HepG2 (cell line): Measurements from ENCODE around the gene CMPK2. TPM values are rescaled to one million over a fixed set of nuclear protein-coding genes. Genes with fewer than 3 reads are reported as not detected.

Experiments used
- BHLHE40 ChIP-seq: IDR thresholded peaks from 2 replicates; pipeline ENCODE4 v1.6.1; 2011; ENCODE audit warnings: low read length, improper control_type of control experiment
- GABPA ChIP-seq, 2 experiments: IDR thresholded peaks; 2 replicates each; pipeline ENCODE4 v1.6.1; 2011 to 2016; ENCODE audit warnings: low read depth in 2 of 2, low read length in 1 of 2, missing biosample characterization in 1 of 2, missing genetic modification characterization in 1 of 2
- GPN1 ChIP-seq: sonication (generic); formaldehyde crosslinking; IDR thresholded peaks from 2 replicates; pipeline ENCODE4 v1.5.1; 2020; ENCODE audit warnings: missing genetic modification reagents, borderline replicate concordance
- KAT2B ChIP-seq: fragments of 150-350 bp; IDR thresholded peaks from 2 replicates; pipeline ENCODE4 v1.6.1; 2014; ENCODE audit warnings: low read depth, low read length, borderline replicate concordance
- KLF9 ChIP-seq: IDR thresholded peaks from 2 replicates; pipeline ENCODE4 v1.6.1; 2016; ENCODE audit warnings: low read depth
- MBNL3 ChIP-seq: fragments of 250-450 bp; sonication (Bioruptor Pico); conservative IDR thresholded peaks from 2 replicates; pipeline ENCODE4 v1.8.0; 2022; ENCODE audit warnings: mild to moderate bottlenecking, inconsistent platforms
- NFIC ChIP-seq: IDR thresholded peaks from 2 replicates; pipeline ENCODE4 v1.6.1; 2012; ENCODE audit warnings: mild to moderate bottlenecking, low read length, inconsistent platforms
- RBM22 ChIP-seq: fragments of 200-400 bp; formaldehyde crosslinking; optimal IDR thresholded peaks from 2 replicates; pipeline ENCODE3; 2017; ENCODE audit warnings: mild to moderate bottlenecking, low read length, moderate library complexity
- RFX1 ChIP-seq: fragments of 450-650 bp; IDR thresholded peaks from 2 replicates; pipeline ENCODE4 v1.6.1; 2017
- RFXANK ChIP-seq: IDR thresholded peaks from 2 replicates; pipeline ENCODE4 v1.6.1; 2016
- RNF2 ChIP-seq: fragments of 450-650 bp; conservative IDR thresholded peaks from 2 replicates; pipeline ENCODE4 v1.6.1; 2016; ENCODE audit warnings: low read depth
- SMARCC2 ChIP-seq: fragments of 450-650 bp; IDR thresholded peaks from 2 replicates; pipeline ENCODE4 v1.6.1; 2017; ENCODE audit warnings: antibody characterized with exemption, mild to moderate bottlenecking
- SNAI1 ChIP-seq: sonication (generic); formaldehyde crosslinking; IDR thresholded peaks from 2 replicates; pipeline ENCODE4 v1.5.0; 2020; ENCODE audit warnings: mild to moderate bottlenecking, missing genetic modification reagents, borderline replicate concordance
- TEAD2 ChIP-seq: sonication (generic); formaldehyde crosslinking; IDR thresholded peaks from 2 replicates; pipeline ENCODE4 v1.9.0; 2021; ENCODE audit warnings: missing genetic modification reagents
- TSC22D2 ChIP-seq: sonication (generic); formaldehyde crosslinking; IDR thresholded peaks from 2 replicates; pipeline ENCODE4 v1.5.1; 2020; ENCODE audit warnings: missing genetic modification reagents, mild to moderate bottlenecking, borderline replicate concordance
- ZFP36L2 ChIP-seq: sonication (generic); formaldehyde crosslinking; IDR thresholded peaks from 2 replicates; pipeline ENCODE4 v1.4.0; 2020; ENCODE audit warnings: missing genetic modification reagents
- ZNF224 ChIP-seq: sonication (generic); formaldehyde crosslinking; IDR thresholded peaks from 2 replicates; pipeline ENCODE4 v1.5.0; 2020; ENCODE audit warnings: mild to moderate bottlenecking, missing genetic modification reagents
- ZNF225 ChIP-seq: sonication (generic); formaldehyde crosslinking; IDR thresholded peaks from 2 replicates; pipeline ENCODE4 v1.4.0; 2020; ENCODE audit warnings: mild to moderate bottlenecking, missing genetic modification reagents
- polyA plus RNA-seq, 8 experiments: library from polyadenylated mRNA; depleted of rRNA in 3 of 8; stranded (reverse) in 7 of 8; unstranded in 1 of 8; fragments of >200 nt; fragmentation: Illumina TruSeq in 4 of 8; extraction: Trizol in 4 of 8; gene quantifications; 2 replicates each; pipeline versions ENCODE4 v1.2.1 to v1.2.3, GENCODE V29; 2011 to 2016; ENCODE audit warnings: low read depth in 4 of 8, missing spikeins in 1 of 8, mixed read lengths in 1 of 8; ENCODE audit not compliant: insufficient read depth in 1 of 8
- total RNA-seq, 5 experiments: library from RNA; depleted of rRNA; stranded (reverse); fragments of >200 nt; fragmentation: Illumina TruSeq; extraction: Trizol; gene quantifications; 2 replicates each; pipeline ENCODE4 v1.2.3, GENCODE V29; 2016; ENCODE audit warnings: low read depth in 1 of 5
- TF ChIP-seq, protein P1 (sequence below): sonication (generic); formaldehyde crosslinking; IDR thresholded peaks from 2 replicates; pipeline ENCODE4 v1.5.1; 2020; ENCODE audit warnings: mild to moderate bottlenecking, missing genetic modification reagents
- TF ChIP-seq, protein P2 (sequence below): IDR thresholded peaks from 2 replicates; pipeline ENCODE4 v1.6.1; 2012; ENCODE audit warnings: low read depth, low read length, improper control_type of control experiment
- TF ChIP-seq, protein P3 (sequence below): sonication (generic); formaldehyde crosslinking; IDR thresholded peaks from 2 replicates; pipeline ENCODE4 v1.4.0; 2020; ENCODE audit warnings: missing genetic modification reagents
- TF ChIP-seq, protein P4 (sequence below): sonication (generic); formaldehyde crosslinking; IDR thresholded peaks from 2 replicates; pipeline ENCODE4 v1.8.0; 2022; ENCODE audit warnings: mild to moderate bottlenecking, missing genetic modification reagents, moderate library complexity
- TF ChIP-seq, protein P5 (sequence below): sonication (generic); formaldehyde crosslinking; IDR thresholded peaks from 2 replicates; pipeline ENCODE4 v1.4.0; 2020; ENCODE audit warnings: missing genetic modification reagents; ENCODE audit errors: not compliant biosample characterization

The CMPK2 gene
- total and polyA plus RNA-seq, 2 of the 13 experiments (the other 11 are each of a cell fraction or from before 2014, with no cell fraction given): 0.04 to 1.0 TPM

DNA sequence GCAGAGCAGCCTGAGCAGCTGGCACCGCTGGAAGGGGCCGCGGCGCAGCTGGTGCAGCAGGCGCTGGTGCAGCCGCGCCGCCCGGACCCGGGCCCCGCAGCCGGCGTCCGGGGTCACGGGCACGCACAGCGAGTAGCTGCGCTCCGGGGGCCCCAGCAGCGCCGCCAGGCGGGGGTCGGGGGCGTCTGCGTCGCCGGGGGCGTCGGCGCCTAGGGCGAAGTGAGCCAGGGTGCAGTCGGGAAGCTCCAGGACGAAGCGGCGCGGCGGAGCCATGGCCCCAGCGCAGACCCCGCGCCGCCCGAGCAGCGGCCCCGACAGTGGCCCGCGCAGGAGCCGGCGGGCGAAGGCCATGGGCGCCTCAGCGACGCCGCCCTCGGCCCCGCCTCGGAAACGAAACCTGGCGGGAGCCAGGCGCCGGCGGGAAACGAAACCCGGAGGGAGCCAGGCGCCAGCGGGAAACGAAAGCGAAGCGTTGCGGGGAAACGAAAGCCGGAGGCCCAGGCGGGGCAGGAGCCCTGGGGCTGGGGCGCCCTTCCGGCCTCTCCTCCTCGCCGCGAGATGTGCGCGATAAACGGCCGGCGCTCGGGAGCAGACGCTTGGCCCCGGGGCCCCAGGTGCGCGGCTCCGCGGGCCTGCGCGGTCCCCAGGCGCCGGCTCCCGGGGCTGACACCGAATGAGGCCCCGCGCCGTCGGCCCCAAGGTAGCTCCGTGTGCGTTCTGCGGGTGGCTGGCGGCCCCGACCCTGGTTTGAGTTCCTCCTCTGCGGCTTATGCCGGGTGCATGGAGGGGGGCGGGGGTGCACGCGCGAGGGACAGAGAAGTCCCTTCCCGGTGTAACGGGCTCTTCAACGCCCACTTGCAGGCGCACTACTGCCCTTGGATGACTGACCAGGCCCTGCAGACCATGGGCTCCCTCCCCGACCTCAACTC lies at the start of gene CMPK2 (continued):
- TF ChIP-seq TSC22D2 (CRISPR knock-in tag) (no peak), ZFP36L2 (no peak), ZNF224 (CRISPR knock-in tag) (0 out of 2 replicates have a peak, but pooled peaks have one; percentile 23), TEAD2 (CRISPR knock-in tag) (no peak), RBM22 (no peak), RNF2 (peak; percentile 90), BHLHE40 (no peak), SMARCC2 (no peak), RFX1 (no peak), ZNF225 (CRISPR knock-in tag) (no peak), SNAI1 (CRISPR knock-in tag) (peak; percentile 44; the same call in 1 of the 2 replicates), NFIC (no peak), RFXANK (CRISPR knock-in tag) (no peak), GABPA (IDR thresholded peaks at IDR 0.05; ENCODE audit: low read depth, low read length) (no peak), GABPA (CRISPR knock-in tag; IDR thresholded peaks at IDR 0.05; ENCODE audit: low read depth) (peak; percentile 21; the same call in 1 of the 2 replicates), MBNL3 (CRISPR knock-in tag) (no peak), KLF9 (CRISPR knock-in tag) (no peak), KAT2B (no peak), GPN1 (no peak)
- TF ChIP-seq, protein P1, sequence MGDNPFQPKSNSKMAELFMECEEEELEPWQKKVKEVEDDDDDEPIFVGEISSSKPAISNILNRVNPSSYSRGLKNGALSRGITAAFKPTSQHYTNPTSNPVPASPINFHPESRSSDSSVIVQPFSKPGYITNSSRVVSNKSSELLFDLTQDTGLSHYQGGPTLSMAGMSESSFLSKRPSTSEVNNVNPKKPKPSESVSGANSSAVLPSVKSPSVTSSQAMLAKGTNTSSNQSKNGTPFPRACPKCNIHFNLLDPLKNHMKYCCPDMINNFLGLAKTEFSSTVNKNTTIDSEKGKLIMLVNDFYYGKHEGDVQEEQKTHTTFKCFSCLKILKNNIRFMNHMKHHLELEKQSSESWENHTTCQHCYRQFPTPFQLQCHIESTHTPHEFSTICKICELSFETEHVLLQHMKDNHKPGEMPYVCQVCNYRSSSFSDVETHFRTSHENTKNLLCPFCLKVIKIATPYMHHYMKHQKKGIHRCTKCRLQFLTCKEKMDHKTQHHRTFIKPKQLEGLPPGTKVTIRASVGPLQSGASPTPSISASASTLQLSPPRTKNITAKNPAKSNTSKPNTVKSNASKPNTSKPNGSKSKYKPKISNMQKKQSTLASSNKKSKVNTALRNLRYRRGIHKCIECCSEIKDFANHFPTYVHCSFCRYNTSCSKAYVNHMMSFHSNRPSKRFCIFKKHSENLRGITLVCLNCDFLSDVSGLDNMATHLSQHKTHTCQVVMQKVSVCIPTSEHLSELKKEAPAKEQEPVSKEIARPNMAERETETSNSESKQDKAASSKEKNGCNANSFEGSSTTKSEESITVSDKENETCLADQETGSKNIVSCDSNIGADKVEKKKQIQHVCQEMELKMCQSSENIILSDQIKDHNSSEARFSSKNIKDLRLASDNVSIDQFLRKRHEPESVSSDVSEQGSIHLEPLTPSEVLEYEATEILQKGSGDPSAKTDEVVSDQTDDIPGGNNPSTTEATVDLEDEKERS (CRISPR knock-in tag): no peak
- TF ChIP-seq, protein P2, sequence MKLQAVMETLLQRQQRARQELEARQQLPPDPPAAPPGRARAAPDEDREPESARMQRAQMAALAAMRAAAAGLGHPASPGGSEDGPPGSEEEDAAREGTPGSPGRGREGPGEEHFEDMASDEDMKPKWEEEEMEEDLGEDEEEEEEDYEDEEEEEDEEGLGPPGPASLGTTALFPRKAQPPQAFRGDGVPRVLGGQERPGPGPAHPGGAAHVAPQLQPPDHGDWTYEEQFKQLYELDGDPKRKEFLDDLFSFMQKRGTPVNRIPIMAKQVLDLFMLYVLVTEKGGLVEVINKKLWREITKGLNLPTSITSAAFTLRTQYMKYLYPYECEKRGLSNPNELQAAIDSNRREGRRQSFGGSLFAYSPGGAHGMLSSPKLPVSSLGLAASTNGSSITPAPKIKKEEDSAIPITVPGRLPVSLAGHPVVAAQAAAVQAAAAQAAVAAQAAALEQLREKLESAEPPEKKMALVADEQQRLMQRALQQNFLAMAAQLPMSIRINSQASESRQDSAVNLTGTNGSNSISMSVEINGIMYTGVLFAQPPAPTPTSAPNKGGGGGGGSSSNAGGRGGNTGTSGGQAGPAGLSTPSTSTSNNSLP: no peak
- TF ChIP-seq, protein P3, sequence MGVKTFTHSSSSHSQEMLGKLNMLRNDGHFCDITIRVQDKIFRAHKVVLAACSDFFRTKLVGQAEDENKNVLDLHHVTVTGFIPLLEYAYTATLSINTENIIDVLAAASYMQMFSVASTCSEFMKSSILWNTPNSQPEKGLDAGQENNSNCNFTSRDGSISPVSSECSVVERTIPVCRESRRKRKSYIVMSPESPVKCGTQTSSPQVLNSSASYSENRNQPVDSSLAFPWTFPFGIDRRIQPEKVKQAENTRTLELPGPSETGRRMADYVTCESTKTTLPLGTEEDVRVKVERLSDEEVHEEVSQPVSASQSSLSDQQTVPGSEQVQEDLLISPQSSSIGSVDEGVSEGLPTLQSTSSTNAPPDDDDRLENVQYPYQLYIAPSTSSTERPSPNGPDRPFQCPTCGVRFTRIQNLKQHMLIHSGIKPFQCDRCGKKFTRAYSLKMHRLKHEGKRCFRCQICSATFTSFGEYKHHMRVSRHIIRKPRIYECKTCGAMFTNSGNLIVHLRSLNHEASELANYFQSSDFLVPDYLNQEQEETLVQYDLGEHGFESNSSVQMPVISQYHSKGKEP (CRISPR knock-in tag): no peak; the same call in 1 of the 2 replicates
- TF ChIP-seq, protein P4, sequence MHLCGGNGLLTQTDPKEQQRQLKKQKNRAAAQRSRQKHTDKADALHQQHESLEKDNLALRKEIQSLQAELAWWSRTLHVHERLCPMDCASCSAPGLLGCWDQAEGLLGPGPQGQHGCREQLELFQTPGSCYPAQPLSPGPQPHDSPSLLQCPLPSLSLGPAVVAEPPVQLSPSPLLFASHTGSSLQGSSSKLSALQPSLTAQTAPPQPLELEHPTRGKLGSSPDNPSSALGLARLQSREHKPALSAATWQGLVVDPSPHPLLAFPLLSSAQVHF (CRISPR knock-in tag): no peak; the same call in 1 of the 2 replicates
- TF ChIP-seq, protein P5, sequence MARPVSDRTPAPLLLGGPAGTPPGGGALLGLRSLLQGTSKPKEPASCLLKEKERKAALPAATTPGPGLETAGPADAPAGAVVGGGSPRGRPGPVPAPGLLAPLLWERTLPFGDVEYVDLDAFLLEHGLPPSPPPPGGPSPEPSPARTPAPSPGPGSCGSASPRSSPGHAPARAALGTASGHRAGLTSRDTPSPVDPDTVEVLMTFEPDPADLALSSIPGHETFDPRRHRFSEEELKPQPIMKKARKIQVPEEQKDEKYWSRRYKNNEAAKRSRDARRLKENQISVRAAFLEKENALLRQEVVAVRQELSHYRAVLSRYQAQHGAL (CRISPR knock-in tag): no peak
